ENCODE data around the gene PACSIN1.

Gene PACSIN1

GRCh38 chr6:34465531-34466241 is at the start of gene PACSIN1:
Gene PACSIN1 (plus strand): TSS chr6:34466076. CDS start chr6:34526306, 60,230 bp downstream.
- DNase-seq (ENCODE audit: low read depth, low spot score), result no peak

- DNase-seq (ENCODE audit: low read depth, low spot score), result no peak
Measured at GRCh38 chr6:34416877-34417371, 49.0 kb upstream of the PACSIN1 start.

GRCh38 chr6:34418367-34418766 is 47.5 kb upstream of the PACSIN1 start:
- DNase-seq (ENCODE audit: low read depth, low spot score), result no peak

GRCh38 chr6:34423254-34423653 is 42.6 kb upstream of the PACSIN1 start:
- DNase-seq (ENCODE audit: low read depth, low spot score), result no peak

- no peak for DNase-seq (ENCODE audit: low read depth, low spot score)
Measured at GRCh38 chr6:34424200-34425131, 41.4 kb upstream of the PACSIN1 start.

- no peak for DNase-seq (ENCODE audit: low read depth, low spot score)
Measured at GRCh38 chr6:34425132-34425497, 40.8 kb upstream of the PACSIN1 start.

- peak; percentile 81 for DNase-seq (ENCODE audit: low read depth, low spot score)
Measured at GRCh38 chr6:34425498-34426410, 40.1 kb upstream of the PACSIN1 start, which contains the start of gene RPS10. Gene RPS10 (minus strand): TSS chr6:34426069. CDS start chr6:34425221, 848 bp downstream.

GRCh38 chr6:34435916-34436315 is 30.0 kb upstream of the PACSIN1 start:
- DNase-seq (ENCODE audit: low read depth, low spot score), result no peak

- no peak for DNase-seq (ENCODE audit: low read depth, low spot score)
Measured at GRCh38 chr6:34436803-34437643, 28.9 kb upstream of the PACSIN1 start.

- DNase-seq (ENCODE audit: low read depth, low spot score), result no peak
Measured at GRCh38 chr6:34437644-34437970, 28.3 kb upstream of the PACSIN1 start.

- DNase-seq (ENCODE audit: low read depth, low spot score), result no peak
Measured at GRCh38 chr6:34438705-34439104, 27.2 kb upstream of the PACSIN1 start.

- DNase-seq (ENCODE audit: low read depth, low spot score), result no peak
Measured at GRCh38 chr6:34439442-34439841, 26.4 kb upstream of the PACSIN1 start.

- no peak for DNase-seq (ENCODE audit: low read depth, low spot score)
Measured at GRCh38 chr6:34441526-34441925, 24.4 kb upstream of the PACSIN1 start.

GRCh38 chr6:34445313-34445860 is 20.5 kb upstream of the PACSIN1 start:
- DNase-seq (ENCODE audit: low read depth, low spot score), result no peak

- no peak for DNase-seq (ENCODE audit: low read depth, low spot score)
Measured at GRCh38 chr6:34447386-34447785, 18.5 kb upstream of the PACSIN1 start.

- DNase-seq (ENCODE audit: low read depth, low spot score), result no peak
Measured at GRCh38 chr6:34447910-34448309, 18.0 kb upstream of the PACSIN1 start.

- DNase-seq (ENCODE audit: low read depth, low spot score), result no peak
Measured at GRCh38 chr6:34451192-34451591, 14.7 kb upstream of the PACSIN1 start.

- DNase-seq (ENCODE audit: low read depth, low spot score), result no peak
Measured at GRCh38 chr6:34455831-34456230, 10.0 kb upstream of the PACSIN1 start.

- DNase-seq (ENCODE audit: low read depth, low spot score), result no peak
Measured at GRCh38 chr6:34457382-34457741, 8.5 kb upstream of the PACSIN1 start.

Measured in smooth muscle cell of the brain vasculature (primary cell).